LHCN-M2 (cell line): ENCODE measurements around the gene MRGPRD. TPM values are rescaled to one million over a fixed set of nuclear protein-coding genes. Genes with fewer than 3 reads are reported as not detected.

Experiments
- DNase-seq: peaks from one replicate; pipeline ENCODE4 v3.0.0-alpha.2; 2012; ENCODE audit warnings: low read depth
- total RNA-seq: library from RNA; depleted of rRNA; stranded (reverse); fragments of >200 nt; gene quantifications from 2 replicates; pipeline ENCODE4 v1.2.3, GENCODE V29; 2014

Gene MRGPRD
- total RNA-seq, 1 experiment from 2014 or later = not detected

DNA sequence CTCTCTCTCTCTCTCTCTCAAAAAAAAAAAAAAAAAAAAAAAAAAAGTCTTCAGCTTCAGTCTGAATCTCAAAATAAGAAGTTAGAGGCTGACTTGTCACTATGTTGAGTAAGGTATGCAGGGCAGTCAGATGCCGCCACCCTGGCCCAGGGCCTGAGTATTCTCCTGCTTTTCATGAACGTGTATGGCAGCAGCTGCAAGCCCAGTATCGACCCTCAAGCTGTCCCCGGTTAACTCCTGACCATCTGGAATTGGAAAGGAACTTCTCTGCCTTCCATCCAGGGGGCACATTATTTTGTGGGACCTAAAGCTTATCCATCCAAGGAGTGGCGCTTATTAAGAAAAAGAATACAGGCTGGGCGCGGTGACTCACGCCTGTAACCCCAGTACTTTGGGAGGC lies 11.4 kb downstream of the MRGPRD start:
- no peak for DNase-seq

DNA sequence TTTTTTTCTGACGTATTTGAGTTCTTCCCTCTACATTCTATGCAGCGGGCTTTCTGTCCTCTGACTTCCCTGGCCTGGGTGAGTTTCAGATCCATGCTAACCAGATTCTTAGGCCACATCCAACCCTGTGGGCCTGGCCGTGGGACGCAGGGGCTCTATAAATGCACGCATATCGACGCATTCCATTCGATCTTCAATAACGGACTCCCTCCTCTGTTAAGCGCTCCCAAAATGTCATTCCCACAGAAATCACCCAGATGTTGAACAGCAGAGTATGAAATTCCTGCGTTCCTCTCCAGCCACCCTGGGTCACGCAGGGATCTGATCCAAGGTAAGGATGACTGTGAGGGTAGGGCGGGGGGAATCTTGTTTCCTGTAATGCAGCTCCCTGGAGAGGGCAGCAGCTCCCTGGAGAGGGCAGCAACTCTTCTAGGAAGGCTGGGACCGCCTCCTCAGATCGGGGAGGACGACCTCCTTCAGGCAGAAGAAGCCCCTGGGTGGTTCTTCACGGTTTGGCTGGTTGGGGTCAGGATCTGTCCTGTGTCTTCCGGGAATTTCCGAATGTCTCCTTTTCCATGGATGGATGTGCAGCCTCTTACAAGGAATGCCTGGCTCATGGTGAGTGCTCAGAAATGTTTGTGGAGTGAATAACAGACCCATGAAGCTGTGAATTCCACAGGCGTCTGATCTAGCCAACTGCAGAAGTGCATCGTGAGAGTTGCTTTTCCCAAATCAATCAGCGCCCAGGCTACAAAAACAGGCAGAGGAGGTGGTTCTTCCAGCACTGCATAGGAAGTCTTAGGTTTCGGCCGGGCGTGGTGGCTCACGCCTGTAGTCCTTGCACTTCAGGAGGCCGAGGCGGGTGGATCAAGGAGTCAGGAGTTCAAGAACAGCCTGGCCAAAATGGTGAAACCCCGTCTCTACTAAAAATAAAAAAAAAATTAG lies 12.2 kb downstream of the MRGPRD start:
- no peak for DNase-seq

DNA sequence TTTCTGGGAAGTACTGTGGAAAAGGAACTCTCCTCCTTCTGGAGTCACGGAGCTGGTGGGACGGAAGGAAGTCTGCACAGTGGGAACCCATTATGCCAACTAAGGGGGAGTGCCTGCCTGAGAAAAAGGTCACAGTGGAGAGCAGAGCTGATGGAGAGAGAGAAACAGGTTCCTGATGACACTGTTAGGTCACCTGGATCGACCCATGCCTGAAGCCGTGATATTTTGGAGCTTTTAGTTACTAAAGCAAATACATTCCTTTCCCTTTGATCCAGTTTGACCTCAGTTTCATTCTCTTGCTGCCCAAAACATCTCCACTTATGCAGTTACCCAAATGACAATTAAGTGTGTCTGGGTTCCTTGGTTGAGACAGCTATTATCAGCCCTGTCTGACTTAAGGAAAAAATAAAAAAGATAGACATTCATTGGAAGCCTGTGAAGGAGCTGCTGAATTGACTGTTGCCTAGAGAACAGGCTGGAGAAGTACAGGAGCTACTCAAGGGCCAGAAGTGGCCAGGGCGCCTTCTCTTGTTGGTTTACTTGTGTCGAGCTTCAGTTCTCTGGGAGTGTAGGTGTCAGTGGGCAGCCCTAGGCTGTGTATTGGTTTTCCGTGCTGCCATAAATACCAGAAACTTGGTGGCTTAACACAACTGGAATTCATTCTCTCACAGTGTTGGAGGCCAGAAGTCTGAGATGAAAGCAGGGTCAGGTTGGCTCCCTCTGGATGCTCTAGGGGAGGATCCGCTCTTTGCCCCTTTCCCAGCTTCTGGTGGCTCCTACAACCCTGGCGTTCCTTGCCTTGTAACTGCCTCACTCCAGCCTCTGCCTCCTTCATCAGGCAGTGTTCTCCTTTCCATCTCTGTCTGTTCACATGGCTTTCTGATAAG lies 13.6 kb downstream of the MRGPRD start:
- DNase-seq = no peak

DNA sequence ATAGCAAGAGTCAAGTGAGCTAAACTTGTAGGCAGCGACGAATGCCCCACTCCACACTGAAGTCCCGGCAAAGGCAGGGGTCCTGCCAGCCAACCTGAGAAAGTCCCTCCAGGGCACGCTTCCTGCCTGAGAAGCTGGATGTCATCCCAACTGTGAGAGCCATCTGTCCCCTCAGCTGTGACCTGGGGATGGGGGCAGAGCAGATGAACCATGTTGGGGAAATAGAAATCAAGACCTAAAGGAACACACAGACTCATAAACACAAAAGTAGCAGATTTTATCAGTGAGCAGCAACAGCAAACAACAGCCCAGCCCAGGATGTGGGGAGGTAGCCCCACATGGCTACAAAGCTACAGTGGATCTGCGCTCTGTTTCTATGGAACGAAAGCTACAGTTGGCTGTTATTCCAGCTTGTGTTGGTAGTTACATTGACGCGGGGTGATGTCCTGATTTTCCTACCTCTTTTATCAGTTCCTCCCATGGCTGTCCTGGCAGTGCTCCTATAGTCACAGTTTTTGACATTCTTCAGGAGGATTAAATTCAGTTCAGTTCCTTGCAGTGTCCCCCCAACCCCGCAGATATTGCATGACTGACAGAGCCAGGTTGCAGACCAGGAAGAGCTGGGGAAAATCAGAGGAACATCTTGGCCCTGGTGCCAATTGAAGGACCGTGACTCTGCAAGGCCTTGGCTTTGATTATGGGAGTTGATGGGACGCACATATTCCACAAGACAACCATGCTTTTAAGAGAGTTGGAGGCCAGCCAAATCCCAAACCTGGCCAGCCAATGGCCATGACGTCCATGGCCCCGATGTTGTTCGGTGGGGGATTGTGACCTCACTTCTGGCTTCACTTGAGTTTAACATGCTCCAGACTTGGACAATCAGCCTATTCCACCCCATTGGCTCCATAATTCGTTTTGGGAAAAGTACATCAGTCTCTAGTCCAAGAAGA lies 14.6 kb downstream of the MRGPRD start:
- no peak for DNase-seq

DNA sequence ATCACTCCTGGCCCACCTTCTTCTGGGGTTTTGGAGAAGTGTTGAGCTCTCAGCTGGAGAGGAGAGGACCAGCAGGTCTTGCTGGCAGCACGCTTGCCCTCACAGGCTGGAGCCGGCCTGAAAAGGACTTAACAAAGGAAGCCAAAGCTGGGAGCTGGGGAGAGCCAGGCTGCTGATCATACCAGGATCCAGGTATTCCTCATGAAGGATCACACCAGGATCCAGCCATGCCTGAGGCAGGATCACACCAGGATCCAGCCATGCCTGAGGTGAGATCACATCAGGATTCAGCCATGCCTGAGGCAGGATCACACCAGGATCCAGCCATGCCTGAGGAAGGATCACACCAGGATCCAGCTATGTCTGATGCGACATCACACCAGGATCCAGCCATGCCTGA lies 17.0 kb downstream of the MRGPRD start:
- no peak for DNase-seq

DNA sequence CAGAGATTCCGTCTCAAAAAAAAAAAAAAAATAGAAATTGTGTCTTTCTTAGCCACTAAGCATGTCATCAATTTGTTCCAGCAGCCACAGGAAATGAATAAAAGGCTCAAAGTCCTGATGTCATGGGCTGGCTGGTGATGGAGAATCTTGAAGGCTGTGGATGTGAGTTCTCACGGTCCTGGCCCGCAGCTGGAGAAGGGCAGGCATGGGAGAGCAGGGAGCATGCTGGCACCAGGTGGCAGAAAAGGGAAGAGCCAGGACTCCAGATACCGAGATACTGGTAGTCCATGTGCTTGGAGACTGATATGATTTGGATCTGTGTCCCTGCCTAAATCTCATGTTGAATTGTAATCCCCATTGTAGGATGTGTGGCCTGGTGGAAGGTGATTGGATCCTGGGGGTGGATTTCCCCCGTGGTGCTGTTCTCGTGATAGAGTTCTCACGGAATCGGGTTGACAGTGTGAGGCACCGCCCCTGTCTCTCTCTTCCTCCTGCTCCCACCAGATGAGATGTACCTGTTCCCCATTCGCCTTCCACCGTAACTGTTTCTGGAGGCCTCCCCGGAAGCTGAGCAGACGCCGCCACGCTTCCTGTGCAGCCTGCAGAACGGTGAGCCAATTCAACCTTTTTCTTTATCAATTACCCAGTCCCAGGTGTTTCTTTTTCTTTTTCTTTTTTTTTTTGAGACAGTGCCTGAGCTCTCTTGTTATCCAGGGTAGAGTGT lies 18.1 kb downstream of the MRGPRD start:
- no peak for DNase-seq

DNA sequence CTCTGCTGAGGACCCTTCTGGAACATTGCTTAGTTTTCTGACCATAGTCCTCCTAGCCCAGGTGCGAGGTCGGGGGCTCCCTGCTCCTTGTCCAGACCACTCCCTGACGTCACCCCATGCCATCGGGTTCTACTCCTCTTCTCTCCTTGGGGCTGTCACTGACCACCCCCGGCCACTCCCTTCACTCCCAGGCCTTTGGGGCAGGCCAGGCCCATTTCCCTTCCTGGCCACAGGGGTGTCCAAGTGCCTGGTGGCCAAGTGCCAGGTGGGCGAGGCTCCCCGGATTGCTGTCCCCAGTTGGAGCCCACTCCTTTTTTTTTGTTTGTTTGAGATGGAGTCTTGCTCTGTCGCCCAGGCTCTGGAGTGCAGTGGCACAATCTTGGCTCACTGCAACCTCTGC lies 19.5 kb downstream of the MRGPRD start:
- DNase-seq = no peak

DNA sequence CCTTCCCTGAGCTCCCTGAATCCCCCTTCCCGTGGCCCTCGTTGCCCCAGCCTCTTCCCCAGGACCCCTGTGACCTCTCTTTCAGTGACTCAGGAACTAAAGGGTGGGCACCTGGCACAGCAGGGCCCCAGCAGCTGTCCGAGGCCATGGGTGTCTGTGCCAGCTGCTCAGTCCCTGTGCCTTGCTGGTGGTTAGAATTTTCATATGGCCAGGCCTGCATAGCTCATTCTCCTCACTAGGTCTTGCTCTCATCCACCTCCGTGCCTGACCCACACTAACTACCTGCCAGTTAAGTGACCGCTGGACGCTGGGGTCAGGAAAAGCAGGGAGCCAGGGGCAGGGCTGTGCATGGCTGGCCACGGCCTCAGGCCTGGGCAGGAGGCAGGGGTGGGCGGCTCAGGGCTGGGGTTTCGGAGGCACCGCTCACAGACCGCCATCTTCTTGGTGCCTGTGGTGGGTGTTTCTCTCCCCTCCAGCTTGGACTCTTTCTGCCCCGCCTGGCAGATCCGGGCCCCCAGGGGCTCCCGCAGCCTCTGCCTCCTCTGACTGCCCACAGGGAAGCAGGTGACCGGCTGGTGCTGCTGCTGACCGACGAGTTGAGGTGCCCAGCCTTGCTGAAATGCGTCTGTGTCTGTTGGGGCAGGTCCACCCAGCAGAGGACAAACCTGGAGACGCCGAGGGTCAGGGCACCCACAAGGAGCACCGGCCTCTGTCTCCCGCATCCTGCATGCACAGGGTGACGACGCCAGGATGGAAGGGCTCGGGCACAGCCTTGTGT lies 20.3 kb downstream of the MRGPRD start:
- no peak for DNase-seq

DNA sequence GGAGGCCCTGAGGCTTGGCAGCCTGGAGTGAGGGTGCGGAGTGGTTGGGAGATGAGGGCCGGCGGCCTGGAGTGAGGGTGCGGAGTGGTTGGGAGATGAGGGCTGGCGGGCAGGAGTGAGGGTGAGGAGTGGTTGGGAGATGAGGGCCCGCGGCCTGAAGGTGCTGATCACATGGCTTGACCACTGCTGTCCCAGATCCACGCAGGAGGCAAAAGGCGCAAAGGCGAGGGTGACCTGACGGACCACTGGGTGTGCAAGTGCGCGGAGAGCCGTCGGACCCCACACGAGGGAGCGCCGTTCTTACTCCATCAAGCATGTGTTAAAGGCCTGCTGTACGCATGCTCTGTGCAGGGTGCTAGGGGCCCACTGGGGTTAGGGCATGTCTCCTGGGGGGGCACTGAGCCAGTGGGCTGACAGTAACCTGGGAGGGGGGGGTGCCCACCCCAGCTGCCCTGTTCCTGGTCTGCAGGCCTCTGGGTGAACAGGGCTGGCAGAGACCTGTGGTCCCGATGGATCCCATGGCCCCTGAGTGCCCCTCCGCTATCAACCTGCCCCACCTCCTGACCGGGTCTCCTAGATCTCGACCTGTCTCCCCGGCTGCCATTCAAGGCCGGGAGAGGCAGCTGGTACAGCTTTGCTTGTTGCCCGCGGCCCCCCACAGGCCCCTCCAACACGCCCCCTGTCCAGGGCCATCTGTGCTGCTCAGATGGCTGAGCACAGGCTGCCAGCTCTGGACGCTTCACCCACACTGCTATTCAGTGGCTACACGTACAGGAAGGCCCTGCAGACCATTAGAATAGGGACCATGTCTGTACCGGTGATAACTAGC lies 21.1 kb downstream of the MRGPRD start:
- DNase-seq = no peak

DNA sequence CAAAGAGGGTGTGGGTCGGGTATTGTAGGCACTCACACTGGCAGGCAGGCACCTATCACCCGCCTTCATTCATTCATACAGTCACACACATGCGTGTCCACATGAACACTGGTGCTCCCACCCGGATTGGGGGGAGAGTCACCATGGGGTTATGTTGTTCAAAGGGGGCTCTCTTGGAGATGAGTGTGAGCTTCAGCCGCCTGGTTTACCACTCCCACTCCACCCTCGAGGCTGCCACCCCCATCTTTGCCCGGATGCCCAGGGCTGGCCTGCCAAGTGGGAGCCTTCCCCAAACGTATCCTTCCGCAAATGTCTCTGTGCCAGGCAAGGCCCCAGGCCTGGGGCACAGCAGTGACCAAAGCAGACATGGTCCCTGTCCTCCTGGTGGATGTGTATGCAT lies 22.6 kb downstream of the MRGPRD start:
- no peak for DNase-seq

DNA sequence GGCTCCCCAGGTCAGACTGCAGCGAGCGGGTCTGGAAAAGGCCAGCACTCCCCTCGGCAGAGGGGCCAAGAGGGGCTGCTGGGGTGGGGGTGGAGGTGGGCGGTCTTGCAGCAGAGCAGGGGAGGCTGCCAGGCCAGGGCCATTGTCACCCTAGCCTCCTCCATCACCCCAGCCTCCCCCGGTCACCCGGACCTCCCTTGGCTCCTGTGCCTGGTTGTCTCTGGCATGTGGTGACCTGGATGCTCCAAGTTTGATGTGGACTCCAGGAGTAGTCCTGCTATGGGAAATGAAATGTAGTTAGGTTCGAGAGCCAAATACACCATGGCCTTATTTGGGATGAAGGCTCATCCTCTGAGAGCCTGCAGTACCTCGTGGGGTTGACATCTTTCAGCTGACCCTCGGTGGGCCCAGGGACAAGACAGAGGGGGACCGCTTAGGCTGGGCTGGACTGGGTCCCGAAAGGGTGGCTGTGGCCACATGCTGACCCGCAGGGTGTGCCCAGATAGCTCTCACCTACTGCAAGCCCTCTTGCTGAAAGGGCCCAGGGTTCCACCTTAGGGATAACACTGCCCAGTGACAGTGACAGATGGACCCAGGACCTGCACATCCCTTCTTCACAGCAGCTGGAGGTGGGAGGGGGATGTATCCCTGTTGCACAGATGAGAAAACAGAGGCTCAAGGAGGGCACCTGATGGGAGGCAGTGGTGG lies 24.1 kb downstream of the MRGPRD start:
- no peak for DNase-seq

DNA sequence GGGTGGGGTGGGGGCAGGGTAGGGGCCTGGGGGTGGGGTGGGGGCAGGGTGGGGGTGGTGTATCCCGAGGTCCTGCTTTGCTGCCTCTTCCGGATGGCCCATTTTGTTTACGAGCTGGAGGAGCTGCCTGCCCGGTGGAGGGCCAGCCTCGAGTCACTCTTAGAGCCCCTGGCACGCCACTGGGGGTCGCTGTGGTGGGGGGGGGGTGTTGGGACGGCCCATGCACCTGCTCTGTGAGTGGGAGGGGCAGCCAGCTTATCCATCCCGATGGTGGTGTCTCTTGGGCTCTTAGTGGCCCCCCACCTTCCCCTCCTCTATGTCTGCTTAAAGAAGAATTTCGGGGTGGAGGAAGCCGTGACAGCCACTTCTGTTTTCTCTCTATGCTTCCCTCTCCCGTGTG lies 24.6 kb downstream of the MRGPRD start:
- DNase-seq = no peak

DNA sequence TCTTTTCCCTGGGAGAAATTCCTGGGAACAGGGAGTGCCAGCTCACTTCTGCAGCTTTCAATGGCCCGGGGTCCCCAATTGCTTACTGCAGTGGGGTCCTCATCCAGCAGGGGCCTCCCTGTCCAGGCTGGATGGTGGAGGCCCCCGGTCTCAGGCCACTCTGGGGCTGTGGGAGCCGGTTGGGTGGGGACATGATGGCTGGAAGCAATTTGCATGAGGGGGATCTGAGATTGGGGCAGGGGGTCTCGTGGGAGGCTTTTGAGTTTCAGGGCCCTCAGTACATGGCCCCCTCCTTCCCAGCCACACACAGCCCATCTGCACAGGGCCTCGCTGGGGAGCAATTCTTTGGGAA lies 25.2 kb downstream of the MRGPRD start:
- DNase-seq = no peak

DNA sequence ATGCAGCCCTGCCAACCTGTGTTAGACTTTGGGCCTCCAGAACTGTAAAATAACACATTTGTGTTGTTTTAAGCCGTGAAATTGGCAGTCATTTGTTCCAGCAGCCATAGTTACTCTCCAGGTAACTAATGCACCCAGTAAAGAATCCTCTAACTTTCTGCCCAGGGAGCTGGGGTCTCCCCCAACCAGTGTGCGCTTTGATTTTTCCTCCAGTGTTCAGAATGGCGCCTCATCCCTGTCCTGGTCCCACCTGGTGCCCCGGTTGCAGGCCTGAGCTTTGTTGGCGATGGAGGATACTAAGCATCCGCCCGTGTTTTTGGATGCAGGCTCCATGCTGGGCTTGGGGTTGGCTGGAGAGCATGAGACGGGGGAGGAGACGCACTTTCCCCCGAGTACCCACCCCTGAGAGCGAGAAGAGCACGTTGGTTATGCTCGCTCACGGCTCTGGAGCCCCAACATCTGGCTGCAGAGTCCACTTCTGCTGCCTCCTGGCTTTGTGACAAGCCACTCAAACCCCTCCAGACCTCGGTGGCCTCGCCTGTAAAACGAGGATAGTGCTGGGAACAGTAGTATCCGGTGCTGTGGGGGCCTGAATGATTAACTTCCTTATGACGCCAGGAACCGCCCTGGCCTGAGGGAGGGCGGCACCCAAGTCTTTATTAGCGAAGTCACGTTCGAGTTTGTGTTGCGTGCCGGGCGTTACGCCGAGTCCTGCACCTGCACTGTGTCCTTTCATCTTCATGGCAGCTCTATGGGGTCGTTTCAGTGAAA lies 25.8 kb downstream of the MRGPRD start:
- no peak for DNase-seq

DNA sequence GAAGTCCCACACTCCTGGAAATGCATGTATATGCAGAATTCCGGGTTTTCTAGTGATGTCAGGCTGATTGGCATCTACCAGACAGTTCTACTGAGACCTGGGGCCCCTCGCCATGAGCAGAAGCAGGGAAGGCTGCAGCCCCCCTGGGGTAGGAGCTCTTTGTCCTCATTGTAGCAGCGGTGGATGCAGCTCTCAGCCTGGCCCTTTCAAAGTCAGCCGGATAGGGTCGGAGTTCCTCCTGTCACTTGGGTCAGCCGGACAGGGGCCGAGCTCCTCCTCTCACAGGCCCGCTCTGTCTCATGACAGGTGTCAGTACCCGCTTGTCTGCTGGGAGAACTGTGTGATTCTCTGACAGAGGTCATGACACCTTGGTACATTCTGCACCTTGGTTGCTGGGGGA lies 30.0 kb downstream of the MRGPRD start:
- DNase-seq = no peak

DNA sequence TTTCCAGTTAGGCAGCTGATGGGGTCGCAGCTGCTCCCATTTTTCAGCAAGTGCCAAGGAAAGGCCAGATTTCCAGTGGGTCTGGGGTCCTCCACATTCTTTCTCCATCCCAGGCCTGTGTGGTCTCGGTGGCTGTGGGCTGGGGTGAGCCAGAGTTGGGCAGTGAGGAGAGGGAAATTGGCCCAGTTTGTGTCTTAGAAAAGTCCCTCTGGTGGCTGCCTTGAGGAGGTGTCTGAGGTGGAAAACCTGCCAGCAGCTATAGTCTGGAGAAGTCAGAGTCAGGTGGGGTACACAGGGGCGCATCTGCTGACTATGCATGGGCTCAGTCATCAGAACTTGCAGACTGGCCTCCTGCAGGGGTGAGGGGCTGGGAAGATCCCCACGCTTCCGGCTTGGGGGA lies 30.5 kb downstream of the MRGPRD start:
- DNase-seq = no peak

DNA sequence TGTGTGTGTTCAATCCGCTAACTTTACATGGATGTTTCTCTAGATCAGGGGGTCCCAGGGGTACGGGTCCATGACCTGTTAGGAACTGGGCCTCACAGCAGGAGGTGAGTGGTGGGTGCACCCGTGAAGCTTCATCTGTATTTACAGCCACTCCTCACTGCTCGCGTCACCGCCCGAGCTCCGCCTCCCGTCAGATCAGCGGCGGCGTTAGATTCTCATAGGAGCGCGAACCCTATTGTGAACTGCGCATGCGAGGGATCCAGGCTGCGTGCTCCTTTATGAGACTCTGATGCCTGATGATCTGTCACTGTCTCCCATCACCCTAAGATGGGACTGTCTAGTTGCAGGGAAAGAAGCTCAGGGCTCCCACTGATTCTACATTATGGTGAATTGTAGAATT lies 31.9 kb downstream of the MRGPRD start:
- DNase-seq = no peak

DNA sequence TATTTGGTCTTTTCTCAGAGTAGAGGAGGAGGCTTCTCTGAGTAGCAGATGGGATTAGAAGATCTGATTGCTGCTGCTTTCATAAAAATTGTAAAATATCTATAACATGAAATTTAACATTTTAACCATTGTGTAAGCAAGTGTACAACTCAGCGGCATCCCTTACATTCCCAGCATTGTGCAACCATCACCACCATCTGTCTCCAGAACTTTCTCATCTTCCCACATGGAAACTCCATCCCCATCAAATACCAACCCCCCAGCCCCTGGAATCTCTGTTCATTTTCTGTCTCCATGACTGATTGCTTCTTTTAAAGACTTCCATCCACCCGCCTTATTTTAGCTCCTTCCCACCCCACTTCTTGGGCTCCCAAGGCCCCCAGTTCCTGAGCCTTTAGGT lies 32.3 kb downstream of the MRGPRD start:
- DNase-seq = no peak
